Activated CD4-positive, alpha-beta memory T cell treated with anti-CD3 and anti-CD28 coated beads for 36 hours (primary cell): ENCODE data around the gene NLRP10. TPM values are rescaled to one million over a fixed set of nuclear protein-coding genes. Genes with fewer than 3 reads are reported as not detected.
A peak's percentile ranks its signal among the peaks of the same experiment; 100 is the strongest.

ENCODE experiments used
- CTCF ChIA-PET: fragments of 350-600 bp; sonication (Branson Sonifier 250); formaldehyde crosslinking; loops from one replicate; lab custom pipeline; 2021; ENCODE audit warnings: antibody characterized with exemption, inconsistent platforms; lab: Charles Lee
- POLR2A ChIA-PET: fragments of 350-600 bp; sonication (Branson Sonifier 250); formaldehyde crosslinking; loops from one replicate; lab custom pipeline; 2021; ENCODE audit warnings: antibody characterized with exemption; lab: Charles Lee
- DNase-seq: peaks from one replicate; pipeline ENCODE4 v3.0.0-alpha.2; 2020
- H3K27ac Mint-ChIP-seq: one replicate; pipeline ENCODE4 v1.8.0; 2021; ENCODE audit warnings: mixed read lengths
- H3K27me3 Mint-ChIP-seq: one replicate; pipeline ENCODE4 v1.8.0; 2021; ENCODE audit warnings: mixed read lengths
- H3K36me3 Mint-ChIP-seq: one replicate; pipeline ENCODE4 v1.8.0; 2021; ENCODE audit warnings: mixed read lengths
- H3K4me1 Mint-ChIP-seq: one replicate; pipeline ENCODE4 v1.8.0; 2021; ENCODE audit warnings: low read depth, mixed read lengths
- H3K4me3 Mint-ChIP-seq: one replicate; pipeline ENCODE4 v1.8.0; 2021; ENCODE audit warnings: mild to moderate bottlenecking, mixed read lengths
- H3K9me3 Mint-ChIP-seq: one replicate; pipeline ENCODE4 v1.8.0; 2021; ENCODE audit warnings: mixed read lengths
- intact Hi-C: fragments of 100-400 bp; cut with micrococcal nuclease; formaldehyde crosslinking; loops from one replicate; pipeline ENCODE4 v1.15.1; 2023
- total RNA-seq, 2 experiments: library from RNA; stranded (reverse); gene quantifications; one replicate each; pipeline ENCODE4 v1.2.3, GENCODE V29; 2021

Gene NLRP10
- total RNA-seq, 2 experiments from 2014 or later, result not detected

DNA sequence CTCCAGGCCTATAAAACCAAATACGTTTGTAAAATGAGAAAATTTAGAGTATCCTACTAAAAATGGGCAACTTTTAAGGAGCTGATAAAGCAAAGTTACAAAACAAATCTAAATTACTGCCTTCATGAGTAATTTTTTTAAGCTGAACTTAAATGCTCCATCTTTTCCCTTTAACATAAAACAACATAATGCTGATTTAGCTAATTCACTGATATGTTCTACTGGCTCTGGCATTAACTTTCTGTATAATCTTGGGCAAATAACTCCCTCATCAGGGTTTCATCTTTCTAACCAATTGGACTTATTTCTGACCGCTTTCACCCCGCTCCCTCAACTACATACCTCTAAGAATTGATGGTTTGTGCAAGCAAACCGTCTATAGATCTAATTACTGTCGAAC, 24.1 kb downstream of the NLRP10 start:
- ChIA-PET POLR2A (no interaction called here), CTCF (no interaction called here)
- Mint-ChIP-seq H3K4me1 (no peaks in the 10 kb centered on the region), H3K27ac (no peak overlapping the region), H3K9me3 (peaks cover 25% of the 10 kb centered on the region), H3K36me3 (no peaks in the 10 kb centered on the region), H3K4me3 (no peak overlapping the region), H3K27me3 (peaks cover 13% of the 10 kb centered on the region)
- no peak for DNase-seq
- intact Hi-C loops, result no loop called here

- H3K36me3 Mint-ChIP-seq, result no peaks in the 10 kb centered on the region
- intact Hi-C loops, result no loop called here
- no peaks in the 10 kb centered on the region for H3K9me3 Mint-ChIP-seq
- no peak overlapping the region for H3K27ac Mint-ChIP-seq
- POLR2A ChIA-PET, result no interaction called here
- CTCF ChIA-PET, result interaction anchor here (0.7 kb wide), 1 partner anchor 163 kb away, joined by 3 read pairs; no protein-coding TSS in a partner anchor
- DNase-seq, result no peak
- no peaks in the 10 kb centered on the region for H3K4me1 Mint-ChIP-seq
- H3K4me3 Mint-ChIP-seq, result no peak overlapping the region
- H3K27me3 Mint-ChIP-seq, result peaks cover 39% of the 10 kb centered on the region
These were observed 28.6 kb downstream of the NLRP10 start for GRCh38 chr11:7936615-7937014.

- ChIA-PET POLR2A (no interaction called here), CTCF (no interaction called here)
- Mint-ChIP-seq H3K27ac (no peak within 1 kb of the TSS), H3K4me3 (no peak within 1 kb of the TSS), H3K4me1 (no peaks in the 10 kb centered on the region), H3K27me3 (peaks cover 42% of the 10 kb centered on the region), H3K9me3 (no peaks in the 10 kb centered on the region), H3K36me3 (no peaks in the 10 kb centered on the region)
- intact Hi-C loops, result no loop called here
- DNase-seq, result no peak
These were observed 34.1 kb downstream of the NLRP10 start, which contains the start of gene OR10A6 for GRCh38 chr11:7931168-7931567. Gene OR10A6, minus strand, starts transcription at chr11:7931268. Its CDS starts 2,606 bp downstream, at chr11:7928662.

GRCh38 chr11:7927635-7928034, 37.6 kb downstream of the NLRP10 start:
- H3K27ac Mint-ChIP-seq, result no peak overlapping the region
- CTCF ChIA-PET, result no interaction called here
- H3K36me3 Mint-ChIP-seq, result no peaks in the 10 kb centered on the region
- intact Hi-C loops, result no loop called here
- peaks cover 30% of the 10 kb centered on the region for H3K27me3 Mint-ChIP-seq
- POLR2A ChIA-PET, result no interaction called here
- H3K4me1 Mint-ChIP-seq, result no peaks in the 10 kb centered on the region
- no peaks in the 10 kb centered on the region for H3K9me3 Mint-ChIP-seq
- DNase-seq, result peak; percentile 8
- H3K4me3 Mint-ChIP-seq, result no peak overlapping the region

DNA sequence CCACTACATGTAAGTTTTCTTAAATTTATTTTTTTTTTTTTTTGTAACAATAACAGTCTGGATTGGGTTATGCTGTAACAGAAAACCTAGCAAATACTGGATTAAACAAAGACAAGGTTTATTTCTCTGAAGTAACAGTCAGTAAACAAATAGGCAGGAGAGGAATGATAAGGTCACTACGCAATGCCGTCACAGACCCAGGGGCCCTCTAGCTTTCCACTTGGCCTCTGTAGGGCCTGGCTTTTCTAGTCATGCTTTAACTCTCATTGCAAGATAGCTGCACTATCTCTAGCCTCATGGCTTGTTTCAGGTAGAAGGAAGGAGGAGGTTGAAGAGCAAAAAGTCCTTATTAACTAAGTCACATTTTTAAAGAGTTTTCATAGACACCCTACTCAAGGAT, 40.7 kb downstream of the NLRP10 start:
- Mint-ChIP-seq H3K27me3 (peaks cover 16% of the 10 kb centered on the region), H3K4me1 (no peaks in the 10 kb centered on the region), H3K4me3 (no peak overlapping the region), H3K36me3 (no peaks in the 10 kb centered on the region), H3K9me3 (no peaks in the 10 kb centered on the region), H3K27ac (no peak overlapping the region)
- CTCF ChIA-PET, result interaction anchor here (0.7 kb wide), 2 partner anchors 63 to 1561 kb away, joined by 3 read pairs; partner anchors contain the start of gene EIF3F
- no peak for DNase-seq
- intact Hi-C loops, result no loop called here
- POLR2A ChIA-PET, result no interaction called here

- intact Hi-C loops, result no loop called here
- H3K4me3 Mint-ChIP-seq, result no peak overlapping the region
- ChIA-PET POLR2A (no interaction called here), CTCF (no interaction called here)
- no peak overlapping the region for H3K27ac Mint-ChIP-seq
- H3K27me3 Mint-ChIP-seq, result peaks cover 7% of the 10 kb centered on the region
- H3K36me3 Mint-ChIP-seq, result no peaks in the 10 kb centered on the region
- no peaks in the 10 kb centered on the region for H3K4me1 Mint-ChIP-seq
- no peaks in the 10 kb centered on the region for H3K9me3 Mint-ChIP-seq
- no peak for DNase-seq
These were observed 47.1 kb downstream of the NLRP10 start for GRCh38 chr11:7918141-7918540.

Other genes with a start within 250 kb of the NLRP10 start
- not detected for gene OR5P2, start 168.5 kb downstream of the NLRP10 start, total RNA-seq
- not detected for gene OR5P3, start 134.6 kb downstream of the NLRP10 start, total RNA-seq
- gene OR10A6, start 34.2 kb downstream of the NLRP10 start, total RNA-seq, result not detected
- not detected for gene OR10A3, start 23.7 kb downstream of the NLRP10 start, total RNA-seq
- 100 to 1,000 TPM; 309 to 319 TPM for gene EIF3F, start 21.9 kb upstream of the NLRP10 start, total RNA-seq
- under 1 TPM; 0.36 to 0.58 TPM for gene TUB, start 115.8 kb upstream of the NLRP10 start, total RNA-seq
- 1 to 10 TPM; 5.0 to 5.6 TPM for gene RIC3, start 203.6 kb upstream of the NLRP10 start, total RNA-seq